Dedifferentiated amniotic fluid mesenchymal stem cell (primary cell): ENCODE results near the gene RASA1.
A peak's percentile ranks its signal among the peaks of the same experiment; 100 is the strongest.

Source experiments
- DNase-seq: peaks from one replicate; pipeline ENCODE4 v3.0.0-alpha.2; 2016; ENCODE audit errors: extremely low spot score

RASA1 gene

GRCh38 chr5:87403409-87403808 lies 135.7 kb downstream of the RASA1 start:
- no peak for DNase-seq

GRCh38 chr5:87403899-87404298 lies 136.2 kb downstream of the RASA1 start:
- DNase-seq = no peak

- DNase-seq = no peak
These were observed 136.7 kb downstream of the RASA1 start for GRCh38 chr5:87404359-87404758.

- no peak for DNase-seq
These were observed 137.9 kb downstream of the RASA1 start for GRCh38 chr5:87405472-87406155.

GRCh38 chr5:87408204-87408603 lies 140.5 kb downstream of the RASA1 start:
- no peak for DNase-seq

- no peak for DNase-seq
These were observed 143.2 kb downstream of the RASA1 start for GRCh38 chr5:87410931-87411330.

- no peak for DNase-seq
These were observed 143.9 kb downstream of the RASA1 start for GRCh38 chr5:87411586-87411972.

- DNase-seq = no peak
These were observed 144.4 kb downstream of the RASA1 start for GRCh38 chr5:87411973-87412629.

GRCh38 chr5:87412630-87413342 lies 145.1 kb downstream of the RASA1 start, which contains the start of gene CCNH:
Gene CCNH (minus strand): TSS chr5:87412930. CDS start chr5:87412794, 136 bp downstream.
- DNase-seq = peak; percentile 98

GRCh38 chr5:87413343-87413645 lies 145.6 kb downstream of the RASA1 start:
- DNase-seq = no peak

- no peak for DNase-seq
These were observed 150.8 kb downstream of the RASA1 start for GRCh38 chr5:87418506-87418905.

GRCh38 chr5:87421307-87421706 lies 153.6 kb downstream of the RASA1 start:
- DNase-seq = no peak

GRCh38 chr5:87423755-87424154 lies 156.1 kb downstream of the RASA1 start:
- no peak for DNase-seq

GRCh38 chr5:87430863-87431457 lies 163.3 kb downstream of the RASA1 start:
- DNase-seq = no peak

GRCh38 chr5:87432460-87432859 lies 164.8 kb downstream of the RASA1 start:
- DNase-seq = no peak

GRCh38 chr5:87433945-87434344 lies 166.3 kb downstream of the RASA1 start:
- no peak for DNase-seq

GRCh38 chr5:87434461-87434860 lies 166.8 kb downstream of the RASA1 start:
- no peak for DNase-seq

GRCh38 chr5:87435144-87435694 lies 167.5 kb downstream of the RASA1 start:
- DNase-seq = no peak

- no peak for DNase-seq
These were observed 170.0 kb downstream of the RASA1 start for GRCh38 chr5:87437724-87438123.

- no peak for DNase-seq
These were observed 170.5 kb downstream of the RASA1 start for GRCh38 chr5:87438231-87438630.
